SU-DHL-6 (cell line): ENCODE results near the gene RAB3B.

ENCODE experiments used
- EZH2phosphoT487 ChIP-seq: fragments of 200-600 bp; sonication (generic), shearing (Covaris generic); conservative IDR thresholded peaks from 2 replicates; pipeline ENCODE4 v1.6.1; 2018; ENCODE audit warnings: mild to moderate bottlenecking, antibody characterized with exemption, low read length, moderate library complexity, mixed read lengths
- TF ChIP-seq, protein P1 (sequence below): fragments of 200-600 bp; sonication (generic); IDR thresholded peaks from one replicate; pipeline ENCODE4 v1.5.1; 2017; ENCODE audit warnings: antibody characterized with exemption, mild to moderate bottlenecking, low read length, moderate library complexity; ENCODE audit not compliant: insufficient read depth, poor library complexity, severe bottlenecking

DNA sequence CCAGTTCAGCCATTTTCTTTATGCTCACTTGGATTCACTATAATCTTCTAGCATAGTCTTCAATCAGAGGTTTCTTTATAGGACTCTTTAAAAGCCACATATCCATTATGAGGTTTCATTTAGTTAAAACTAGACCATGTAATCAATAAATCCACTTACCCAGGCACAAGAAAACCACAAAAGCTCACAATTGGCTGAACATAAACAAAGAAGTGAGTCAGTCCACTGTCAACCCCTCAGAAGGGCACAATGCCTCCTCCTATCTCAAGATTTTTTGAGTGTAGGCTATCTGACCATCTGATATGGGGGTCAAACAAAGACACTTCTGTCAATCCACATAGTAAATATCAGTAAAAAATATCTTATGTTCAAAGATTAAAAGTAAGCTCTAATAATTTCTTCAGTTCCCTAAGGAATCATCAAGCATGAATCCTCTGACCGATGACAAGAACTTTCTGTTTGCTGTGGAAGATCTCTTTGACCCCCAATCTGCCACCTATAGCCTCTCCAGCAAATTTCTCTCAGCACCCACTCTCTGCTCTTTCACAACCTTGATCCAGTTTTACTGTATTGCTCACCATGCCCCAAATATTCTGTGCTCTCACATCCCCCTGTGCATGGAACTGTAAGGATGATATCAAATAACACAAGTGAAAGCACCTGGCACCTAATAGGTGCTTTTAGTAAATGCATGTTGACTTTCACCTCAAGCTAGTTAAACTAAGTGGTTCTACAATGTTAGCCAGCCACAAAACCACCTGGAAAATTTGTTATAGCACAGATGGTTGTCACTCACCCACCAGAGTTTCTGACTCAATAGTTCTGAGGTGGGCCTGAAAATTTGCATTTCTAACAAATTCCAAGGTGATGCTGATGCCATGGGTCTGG is 16.7 kb downstream of the RAB3B start:
- TF ChIP-seq, protein P1, sequence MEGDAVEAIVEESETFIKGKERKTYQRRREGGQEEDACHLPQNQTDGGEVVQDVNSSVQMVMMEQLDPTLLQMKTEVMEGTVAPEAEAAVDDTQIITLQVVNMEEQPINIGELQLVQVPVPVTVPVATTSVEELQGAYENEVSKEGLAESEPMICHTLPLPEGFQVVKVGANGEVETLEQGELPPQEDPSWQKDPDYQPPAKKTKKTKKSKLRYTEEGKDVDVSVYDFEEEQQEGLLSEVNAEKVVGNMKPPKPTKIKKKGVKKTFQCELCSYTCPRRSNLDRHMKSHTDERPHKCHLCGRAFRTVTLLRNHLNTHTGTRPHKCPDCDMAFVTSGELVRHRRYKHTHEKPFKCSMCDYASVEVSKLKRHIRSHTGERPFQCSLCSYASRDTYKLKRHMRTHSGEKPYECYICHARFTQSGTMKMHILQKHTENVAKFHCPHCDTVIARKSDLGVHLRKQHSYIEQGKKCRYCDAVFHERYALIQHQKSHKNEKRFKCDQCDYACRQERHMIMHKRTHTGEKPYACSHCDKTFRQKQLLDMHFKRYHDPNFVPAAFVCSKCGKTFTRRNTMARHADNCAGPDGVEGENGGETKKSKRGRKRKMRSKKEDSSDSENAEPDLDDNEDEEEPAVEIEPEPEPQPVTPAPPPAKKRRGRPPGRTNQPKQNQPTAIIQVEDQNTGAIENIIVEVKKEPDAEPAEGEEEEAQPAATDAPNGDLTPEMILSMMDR: no peak
- TF ChIP-seq EZH2phosphoT487: no peak
